HG02571 (cell line): ENCODE measurements around the gene RAB35.

Source experiments
- ATAC-seq: cut with Tn5 transposase; IDR thresholded peaks from one replicate; pipeline ENCODE4 v1.9.1; 2021; ENCODE audit warnings: mild to moderate bottlenecking, moderate library complexity; ENCODE audit not compliant: unreplicated experiment

Gene RAB35

GRCh38 chr12:120116441-120116791 lies at the start of gene RAB35:
Gene RAB35 (minus strand): TSS chr12:120116753. CDS start chr12:120116650, 103 bp downstream.
- no peak for ATAC-seq

GRCh38 chr12:120164293-120164692 lies 47.7 kb upstream of the RAB35 start:
- ATAC-seq = no peak

GRCh38 chr12:120162763-120163162 lies 46.2 kb upstream of the RAB35 start:
- ATAC-seq = no peak

GRCh38 chr12:120161852-120162251 lies 45.3 kb upstream of the RAB35 start:
- no peak for ATAC-seq

GRCh38 chr12:120159509-120160237 lies 43.1 kb upstream of the RAB35 start:
- no peak for ATAC-seq

GRCh38 chr12:120158351-120158750 lies 41.8 kb upstream of the RAB35 start:
- ATAC-seq = no peak

- ATAC-seq = no peak
Measured at GRCh38 chr12:120157678-120158077, 41.1 kb upstream of the RAB35 start.

DNA sequence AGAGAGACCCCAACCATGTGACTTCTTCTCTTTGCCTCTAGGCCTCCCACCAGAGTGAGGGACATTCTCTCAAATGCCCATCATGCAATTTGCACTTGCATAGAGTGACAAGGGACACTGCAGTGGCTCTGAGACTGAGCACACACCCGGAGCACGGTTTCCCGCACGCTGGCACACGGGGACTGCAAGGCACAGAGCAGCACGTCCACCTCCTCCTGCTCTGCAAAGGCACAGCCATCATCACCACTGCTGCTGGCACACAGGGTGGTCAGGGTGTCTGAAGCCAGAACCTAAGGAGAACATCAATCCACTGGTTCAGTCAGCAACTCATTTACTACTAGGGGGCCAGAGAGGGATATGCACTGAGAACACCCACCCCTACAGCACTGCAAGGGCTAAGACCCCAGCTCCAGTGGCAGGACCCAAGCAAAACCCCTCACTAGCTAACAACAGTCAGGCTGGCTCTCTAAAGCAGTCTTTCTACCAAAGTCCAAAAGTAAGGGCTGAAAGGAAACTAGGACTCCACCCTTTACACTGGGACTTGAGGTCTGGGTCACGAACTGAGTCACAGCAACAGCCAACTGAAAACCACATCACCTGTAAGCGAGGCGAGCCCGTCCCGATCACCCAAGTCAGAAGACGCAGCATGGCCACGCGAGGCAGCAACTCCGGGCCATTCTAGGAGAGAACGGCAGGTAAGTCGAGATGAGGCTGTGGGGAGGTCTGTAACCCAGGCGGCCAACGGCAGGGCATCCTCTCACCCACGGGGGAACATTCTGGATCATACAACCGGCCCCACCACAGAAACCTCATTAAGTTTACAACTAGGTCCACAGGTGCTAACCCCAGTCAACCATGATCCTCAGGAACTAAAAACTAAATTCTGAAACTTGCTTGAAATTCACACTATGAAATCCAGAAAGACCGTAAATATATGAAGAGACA lies 40.0 kb upstream of the RAB35 start:
- no peak for ATAC-seq

DNA sequence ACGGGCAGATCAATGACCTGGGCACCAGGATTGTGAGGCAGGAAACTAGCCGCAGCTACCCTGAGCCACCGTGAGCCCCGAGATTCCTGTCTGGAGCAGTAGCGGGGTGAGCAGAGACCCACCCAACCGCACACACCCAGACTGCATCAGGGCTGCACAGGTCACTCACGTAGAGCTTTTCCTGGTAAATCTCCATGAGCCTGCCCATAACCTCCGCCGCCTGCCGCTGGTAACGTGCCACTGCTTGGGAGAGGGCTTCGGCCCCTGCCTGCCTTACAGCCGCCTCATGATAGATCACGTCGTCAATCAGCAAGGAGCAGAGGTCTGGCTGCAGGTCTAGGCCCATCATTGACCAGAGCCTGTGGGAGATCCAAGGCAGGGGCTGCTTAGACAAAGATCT lies 38.5 kb upstream of the RAB35 start:
- ATAC-seq = no peak

GRCh38 chr12:120150919-120151525 lies 34.5 kb upstream of the RAB35 start:
- ATAC-seq = no peak

DNA sequence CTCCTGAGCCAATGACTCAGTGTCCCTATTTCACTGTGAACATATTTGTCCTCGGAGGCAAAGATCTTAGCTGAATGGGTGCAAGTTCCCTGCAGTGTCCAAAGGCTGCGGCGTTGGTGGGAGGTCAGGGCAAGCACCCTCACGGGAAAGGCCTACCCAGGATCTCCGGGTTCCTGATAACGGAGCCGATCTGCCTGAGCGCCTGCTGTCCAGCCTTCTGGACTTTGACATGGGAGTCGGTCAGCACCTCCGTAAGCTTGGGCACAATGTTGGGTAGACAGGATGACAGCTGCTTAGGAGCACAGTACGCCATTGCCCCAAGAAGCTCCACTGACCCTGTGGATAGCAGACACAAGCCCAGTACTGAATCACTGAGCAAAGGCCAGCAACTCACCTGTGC lies 31.5 kb upstream of the RAB35 start:
- ATAC-seq = no peak

GRCh38 chr12:120145164-120145563 lies 28.6 kb upstream of the RAB35 start:
- no peak for ATAC-seq

GRCh38 chr12:120144215-120144614 lies 27.7 kb upstream of the RAB35 start:
- no peak for ATAC-seq

DNA sequence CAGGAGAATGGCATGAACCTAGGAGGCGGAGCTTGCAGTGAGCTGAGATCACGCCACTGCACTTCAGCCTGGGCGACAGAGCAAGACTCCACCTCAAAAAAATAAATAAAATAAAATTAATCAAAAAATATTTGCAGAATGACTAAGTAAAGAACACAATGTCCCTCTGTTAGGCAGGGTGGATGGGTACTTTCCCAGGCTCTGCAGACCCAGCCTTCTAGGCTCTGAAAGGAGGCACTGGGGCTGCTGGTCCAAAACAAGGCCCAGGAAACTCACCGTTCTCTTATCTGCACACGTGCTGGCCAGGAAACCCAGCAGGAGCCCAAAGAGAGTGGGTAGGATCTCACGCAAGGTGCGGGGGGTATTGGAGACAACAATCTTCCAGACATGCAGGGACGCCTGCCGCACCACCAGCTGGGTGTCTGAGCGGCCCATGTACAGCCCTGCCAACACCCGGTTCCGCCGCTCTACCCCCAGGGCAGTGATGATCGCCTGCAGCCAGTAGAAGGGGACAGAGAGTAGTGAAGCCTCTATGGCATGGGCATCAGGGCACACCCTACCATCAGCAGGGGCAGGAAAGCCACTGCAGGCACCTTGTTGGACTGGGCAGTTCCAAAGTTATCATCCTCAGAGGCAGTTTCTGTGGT lies 25.8 kb upstream of the RAB35 start:
- no peak for ATAC-seq

GRCh38 chr12:120141336-120141735 lies 24.8 kb upstream of the RAB35 start:
- ATAC-seq = no peak

DNA sequence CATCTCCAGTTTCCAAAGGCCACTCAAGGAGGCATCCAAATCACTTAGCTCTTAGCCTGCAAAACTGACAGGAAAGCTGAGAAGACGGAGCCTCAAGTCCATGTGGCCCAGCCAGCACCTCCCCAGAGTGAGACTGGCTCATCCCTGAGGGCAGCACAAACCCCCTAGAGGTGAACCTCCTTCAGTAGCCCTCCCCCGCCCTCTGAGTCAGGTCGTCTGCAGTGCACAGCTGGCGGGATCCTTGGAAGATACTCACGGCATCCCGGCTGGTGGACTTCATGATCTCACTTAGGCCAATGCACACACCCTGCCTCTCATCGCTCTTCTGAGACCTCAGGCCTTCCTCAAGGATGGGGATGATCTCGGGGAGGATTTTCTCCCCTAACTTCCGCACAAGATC lies 24.1 kb upstream of the RAB35 start:
- no peak for ATAC-seq

DNA sequence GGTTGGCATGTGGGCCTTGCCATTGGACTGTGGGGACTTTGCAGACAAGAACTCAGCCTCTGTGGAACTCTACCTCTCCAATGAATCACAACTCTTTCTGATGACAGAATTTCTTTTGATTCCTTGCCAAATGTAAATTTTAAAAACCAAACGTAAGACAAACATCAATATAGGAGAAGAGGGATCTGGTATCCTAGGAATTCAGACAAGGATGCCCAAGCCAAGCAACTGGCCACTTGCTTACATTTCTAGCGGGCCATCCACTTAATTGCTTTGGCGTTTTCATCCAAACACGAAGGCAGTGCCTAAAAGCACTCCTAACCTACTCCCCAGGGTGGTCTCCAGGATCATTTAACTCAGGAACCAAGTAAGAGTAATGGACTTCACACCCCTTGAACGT lies 23.4 kb upstream of the RAB35 start:
- no peak for ATAC-seq

GRCh38 chr12:120138366-120138765 lies 21.8 kb upstream of the RAB35 start:
- ATAC-seq = no peak

DNA sequence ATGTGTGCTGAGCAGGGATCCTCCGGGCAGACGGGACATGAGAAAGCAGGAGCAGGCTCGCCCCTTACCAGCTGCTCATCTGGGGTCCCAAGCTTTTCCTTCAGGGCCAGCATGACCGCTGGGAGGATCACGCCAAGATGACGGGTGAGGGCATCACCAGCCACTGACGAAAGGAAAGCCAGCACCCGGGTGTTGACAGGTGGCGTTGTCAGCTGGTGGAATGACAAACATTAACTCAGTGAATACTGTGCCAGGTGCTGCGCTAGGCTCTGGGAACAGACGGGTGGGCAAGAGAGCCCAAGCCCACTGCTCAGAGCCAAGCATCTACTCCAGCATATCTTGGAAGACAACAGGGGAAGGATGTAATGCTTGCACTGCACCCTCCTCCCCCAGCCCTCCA lies 21.3 kb upstream of the RAB35 start:
- no peak for ATAC-seq

DNA sequence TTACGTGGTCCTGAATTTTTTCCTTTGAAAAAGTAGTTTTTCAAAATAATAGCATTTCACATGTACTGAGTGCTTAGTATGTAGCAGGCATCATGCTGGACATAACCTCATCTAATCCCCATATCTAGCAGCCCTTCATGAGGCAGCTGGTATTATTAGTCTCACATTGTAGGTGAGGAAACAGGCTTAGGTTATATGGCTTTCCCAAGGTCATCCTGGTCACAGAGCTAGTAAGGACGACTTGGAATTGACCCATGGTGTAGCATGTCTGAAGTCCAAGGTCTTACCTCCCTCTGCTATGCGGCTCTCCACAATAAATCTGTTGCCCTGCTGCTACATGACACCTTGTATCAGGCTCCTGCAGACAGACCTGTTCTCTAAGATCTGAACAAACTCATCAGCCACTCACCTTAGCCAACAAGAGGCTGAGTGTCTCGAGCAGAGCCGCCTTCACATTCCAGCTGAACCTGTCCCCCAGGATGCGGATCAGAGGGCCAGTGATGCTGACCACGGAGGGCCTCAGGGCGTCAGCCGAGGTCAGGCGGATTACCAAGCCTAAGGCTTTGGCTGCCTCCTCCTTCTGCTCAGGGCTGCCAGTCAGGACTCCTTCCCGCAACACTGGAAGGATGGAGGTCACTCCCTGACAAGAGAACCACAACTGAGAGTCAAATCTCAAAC lies 19.7 kb upstream of the RAB35 start:
- no peak for ATAC-seq
